ENCODE measurements around the gene FOXO1. TPM values are rescaled to one million over a fixed set of nuclear protein-coding genes. Genes with fewer than 3 reads are reported as not detected.

The FOXO1 gene
- total RNA-seq, 1 donor: 7.6 TPM

DNA sequence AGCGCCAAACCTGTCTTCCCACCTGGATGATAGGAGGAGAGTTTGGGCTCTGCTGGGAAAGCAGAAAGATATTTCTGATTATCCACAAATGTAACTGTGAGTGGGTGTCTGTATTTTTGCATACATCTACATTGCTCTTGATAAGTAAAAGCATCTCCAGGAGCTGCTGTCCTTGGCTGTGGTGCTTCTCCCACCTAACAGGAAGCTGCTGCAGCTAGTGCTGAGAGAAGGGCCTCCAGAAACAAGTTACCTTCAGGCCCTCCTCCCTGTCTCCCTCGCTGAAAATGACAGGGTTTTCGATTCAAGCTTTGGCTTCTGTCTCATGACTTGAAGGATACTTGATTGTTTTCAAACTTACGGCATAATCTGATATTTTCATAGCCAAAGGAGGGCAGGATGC lies 90.1 kb downstream of the FOXO1 start:
- H3K27ac ChIP-seq (ENCODE audit: low read depth, low read length): no peak overlapping the region
- peaks cover 9% of the 10 kb centered on the region for H4K20me1 ChIP-seq (ENCODE audit: insufficient read depth, low read length)
- H3K79me2 ChIP-seq (ENCODE audit: insufficient read depth, low read length): peaks cover 34% of the 10 kb centered on the region
- no peaks in the 10 kb centered on the region for H3K4me1 ChIP-seq (ENCODE audit: insufficient read depth, low read length)
- TF ChIP-seq CTCF (IDR thresholded peaks at IDR 0.05; ENCODE audit: extremely low read depth, low read depth, low read length): no peak
- H2AFZ ChIP-seq (ENCODE audit: low read length): no peak overlapping the region
- no peak overlapping the region for H3K4me3 ChIP-seq (ENCODE audit: insufficient read depth, low read length)
- peak; percentile 8 for DNase-seq (ENCODE audit: insufficient read length, low spot score, missing footprints)
- no peaks in the 10 kb centered on the region for H3K36me3 ChIP-seq (ENCODE audit: insufficient read depth, low read length)
- H3K4me2 ChIP-seq (ENCODE audit: insufficient read depth, low read length): no peak overlapping the region
- H3K9me3 ChIP-seq (ENCODE audit: low read depth, low read length): no peaks in the 10 kb centered on the region
- H3K27me3 ChIP-seq (ENCODE audit: insufficient read depth, low read length): no peaks in the 10 kb centered on the region

GRCh38 chr13:40572961-40573360 lies 93.5 kb downstream of the FOXO1 start:
- Histone ChIP-seq H3K4me3 (ENCODE audit: insufficient read depth, low read length) (no peak overlapping the region), H3K27me3 (ENCODE audit: insufficient read depth, low read length) (no peaks in the 10 kb centered on the region), H3K79me2 (ENCODE audit: insufficient read depth, low read length) (peaks cover 31% of the 10 kb centered on the region), H3K36me3 (ENCODE audit: insufficient read depth, low read length) (no peaks in the 10 kb centered on the region), H3K9me3 (ENCODE audit: low read depth, low read length) (no peaks in the 10 kb centered on the region), H3K4me1 (ENCODE audit: insufficient read depth, low read length) (no peaks in the 10 kb centered on the region), H4K20me1 (ENCODE audit: insufficient read depth, low read length) (peaks cover 6% of the 10 kb centered on the region), H2AFZ (ENCODE audit: low read length) (no peak overlapping the region), H3K4me2 (ENCODE audit: insufficient read depth, low read length) (no peak overlapping the region), H3K27ac (ENCODE audit: low read depth, low read length) (no peak overlapping the region)
- no peak for DNase-seq (ENCODE audit: insufficient read length, low spot score, missing footprints)
- TF ChIP-seq CTCF (IDR thresholded peaks at IDR 0.05; ENCODE audit: extremely low read depth, low read depth, low read length): no peak

GRCh38 chr13:40571338-40571963 lies 95.0 kb downstream of the FOXO1 start:
- Histone ChIP-seq H3K9me3 (ENCODE audit: low read depth, low read length) (no peaks in the 10 kb centered on the region), H3K4me3 (ENCODE audit: insufficient read depth, low read length) (no peak overlapping the region), H3K27me3 (ENCODE audit: insufficient read depth, low read length) (no peaks in the 10 kb centered on the region), H3K27ac (ENCODE audit: low read depth, low read length) (no peak overlapping the region), H2AFZ (ENCODE audit: low read length) (no peak overlapping the region), H3K79me2 (ENCODE audit: insufficient read depth, low read length) (peaks cover 33% of the 10 kb centered on the region), H4K20me1 (ENCODE audit: insufficient read depth, low read length) (no peaks in the 10 kb centered on the region), H3K4me2 (ENCODE audit: insufficient read depth, low read length) (no peak overlapping the region), H3K4me1 (ENCODE audit: insufficient read depth, low read length) (no peaks in the 10 kb centered on the region), H3K36me3 (ENCODE audit: insufficient read depth, low read length) (no peaks in the 10 kb centered on the region)
- DNase-seq (ENCODE audit: insufficient read length, low spot score, missing footprints): no peak
- TF ChIP-seq CTCF (IDR thresholded peaks at IDR 0.05; ENCODE audit: extremely low read depth, low read depth, low read length): no peak

DNA sequence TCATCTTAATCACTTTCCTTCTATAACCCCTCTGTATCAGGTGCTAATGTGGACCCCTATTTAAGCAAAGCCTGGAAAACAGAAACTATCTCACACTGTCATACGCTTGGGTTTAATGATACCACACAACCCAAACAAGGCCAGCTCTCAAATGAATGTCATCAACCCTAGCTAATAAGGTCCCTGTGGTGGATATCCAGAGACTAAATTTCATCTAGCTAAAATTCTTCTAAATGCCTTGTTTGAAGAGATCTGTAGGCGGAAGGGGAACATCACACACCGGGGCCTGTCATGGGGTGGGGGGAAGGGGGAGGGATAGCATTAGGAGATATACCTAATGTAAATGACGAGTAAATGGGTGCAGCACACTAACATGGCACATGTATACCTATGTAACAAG lies 95.5 kb downstream of the FOXO1 start:
- Histone ChIP-seq H3K36me3 (ENCODE audit: insufficient read depth, low read length) (no peaks in the 10 kb centered on the region), H2AFZ (ENCODE audit: low read length) (no peak overlapping the region), H3K9me3 (ENCODE audit: low read depth, low read length) (no peaks in the 10 kb centered on the region), H3K79me2 (ENCODE audit: insufficient read depth, low read length) (peaks cover 35% of the 10 kb centered on the region), H4K20me1 (ENCODE audit: insufficient read depth, low read length) (peaks cover 2% of the 10 kb centered on the region), H3K4me3 (ENCODE audit: insufficient read depth, low read length) (no peak overlapping the region), H3K4me1 (ENCODE audit: insufficient read depth, low read length) (no peaks in the 10 kb centered on the region), H3K27ac (ENCODE audit: low read depth, low read length) (no peak overlapping the region), H3K27me3 (ENCODE audit: insufficient read depth, low read length) (no peaks in the 10 kb centered on the region), H3K4me2 (ENCODE audit: insufficient read depth, low read length) (no peak overlapping the region)
- no peak for TF ChIP-seq CTCF (IDR thresholded peaks at IDR 0.05; ENCODE audit: extremely low read depth, low read depth, low read length)
- DNase-seq (ENCODE audit: insufficient read length, low spot score, missing footprints): no peak
